SK-N-SH treated with all-trans-retinoic acid at 6 μM for 48 hours (cell line): ENCODE measurements around the gene GRIK4.

Experiments used
- ARNTL ChIP-seq: fragments of 450-650 bp; formaldehyde crosslinking; IDR thresholded peaks from 2 replicates; pipeline ENCODE4 v1.5.0; 2020; ENCODE audit warnings: low read depth, mild to moderate bottlenecking, moderate library complexity, borderline replicate concordance
- ESRRG ChIP-seq: fragments of 250-450 bp; sonication (Bioruptor Pico); IDR thresholded peaks from 2 replicates; pipeline ENCODE4 v1.6.1; 2021; ENCODE audit warnings: mild to moderate bottlenecking
- GLIS3 ChIP-seq: fragments of 250-450 bp; sonication (Bioruptor Pico); IDR thresholded peaks from 2 replicates; pipeline ENCODE4 v1.5.0; 2020; ENCODE audit warnings: mild to moderate bottlenecking, moderate library complexity
- RARB ChIP-seq: fragments of 250-450 bp; sonication (Bioruptor Pico); IDR thresholded peaks from 2 replicates; pipeline ENCODE4 v1.8.0; 2021; ENCODE audit warnings: mild to moderate bottlenecking, moderate library complexity
- TCF4 ChIP-seq: fragments of 250-450 bp; sonication (Bioruptor Pico); IDR thresholded peaks from 2 replicates; pipeline ENCODE4 v1.8.0; 2021; ENCODE audit warnings: mild to moderate bottlenecking, moderate library complexity, borderline replicate concordance
- TOX ChIP-seq: fragments of 250-450 bp; sonication (Bioruptor Pico); IDR thresholded peaks from 2 replicates; pipeline ENCODE4 v1.8.0; 2021; ENCODE audit warnings: mild to moderate bottlenecking, moderate library complexity, borderline replicate concordance
- TF ChIP-seq, protein P1 (sequence below): fragments of 250-450 bp; sonication (Bioruptor Pico); IDR thresholded peaks from 2 replicates; pipeline ENCODE4 v1.8.0; 2020; ENCODE audit warnings: mild to moderate bottlenecking, moderate library complexity, borderline replicate concordance
- TF ChIP-seq, protein P2 (sequence below): fragments of 250-450 bp; sonication (Bioruptor Pico); IDR thresholded peaks from 2 replicates; pipeline ENCODE4 v1.5.1; 2020; ENCODE audit warnings: low read depth, mild to moderate bottlenecking, moderate library complexity
- TF ChIP-seq, protein P3 (sequence below): fragments of 250-450 bp; sonication (Bioruptor Pico); IDR thresholded peaks from 2 replicates; pipeline ENCODE4 v1.5.1; 2021; ENCODE audit warnings: mild to moderate bottlenecking, moderate library complexity

DNA sequence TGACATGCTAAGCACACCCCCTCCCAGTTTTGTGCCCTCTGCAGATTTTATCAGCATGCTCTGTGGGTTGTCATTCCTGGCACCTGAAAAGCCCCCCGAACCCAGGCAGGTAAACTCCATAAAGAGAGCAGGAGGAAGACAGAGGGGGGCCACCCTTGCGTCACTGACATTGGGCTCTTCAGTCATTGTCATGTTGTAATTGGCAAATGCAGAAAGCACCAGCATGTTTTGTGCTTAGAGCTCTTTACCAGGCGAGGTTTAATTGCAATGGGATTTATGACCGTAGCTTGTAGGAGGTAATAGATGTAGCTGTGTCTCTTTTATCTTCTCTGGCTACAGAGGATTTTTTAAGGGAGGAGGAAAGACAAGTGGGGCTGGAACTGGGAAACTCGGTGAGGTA is 201.7 kb downstream of the GRIK4 start:
- TF ChIP-seq RARB (CRISPR knock-in tag) (no peak), TOX (CRISPR knock-in tag) (no peak), ARNTL (CRISPR knock-in tag) (no peak), ESRRG (CRISPR knock-in tag) (no peak), GLIS3 (CRISPR knock-in tag) (no peak), TCF4 (no peak)
- TF ChIP-seq, protein P1, sequence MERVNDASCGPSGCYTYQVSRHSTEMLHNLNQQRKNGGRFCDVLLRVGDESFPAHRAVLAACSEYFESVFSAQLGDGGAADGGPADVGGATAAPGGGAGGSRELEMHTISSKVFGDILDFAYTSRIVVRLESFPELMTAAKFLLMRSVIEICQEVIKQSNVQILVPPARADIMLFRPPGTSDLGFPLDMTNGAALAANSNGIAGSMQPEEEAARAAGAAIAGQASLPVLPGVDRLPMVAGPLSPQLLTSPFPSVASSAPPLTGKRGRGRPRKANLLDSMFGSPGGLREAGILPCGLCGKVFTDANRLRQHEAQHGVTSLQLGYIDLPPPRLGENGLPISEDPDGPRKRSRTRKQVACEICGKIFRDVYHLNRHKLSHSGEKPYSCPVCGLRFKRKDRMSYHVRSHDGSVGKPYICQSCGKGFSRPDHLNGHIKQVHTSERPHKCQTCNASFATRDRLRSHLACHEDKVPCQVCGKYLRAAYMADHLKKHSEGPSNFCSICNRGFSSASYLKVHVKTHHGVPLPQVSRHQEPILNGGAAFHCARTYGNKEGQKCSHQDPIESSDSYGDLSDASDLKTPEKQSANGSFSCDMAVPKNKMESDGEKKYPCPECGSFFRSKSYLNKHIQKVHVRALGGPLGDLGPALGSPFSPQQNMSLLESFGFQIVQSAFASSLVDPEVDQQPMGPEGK, result no peak
- TF ChIP-seq, protein P2, sequence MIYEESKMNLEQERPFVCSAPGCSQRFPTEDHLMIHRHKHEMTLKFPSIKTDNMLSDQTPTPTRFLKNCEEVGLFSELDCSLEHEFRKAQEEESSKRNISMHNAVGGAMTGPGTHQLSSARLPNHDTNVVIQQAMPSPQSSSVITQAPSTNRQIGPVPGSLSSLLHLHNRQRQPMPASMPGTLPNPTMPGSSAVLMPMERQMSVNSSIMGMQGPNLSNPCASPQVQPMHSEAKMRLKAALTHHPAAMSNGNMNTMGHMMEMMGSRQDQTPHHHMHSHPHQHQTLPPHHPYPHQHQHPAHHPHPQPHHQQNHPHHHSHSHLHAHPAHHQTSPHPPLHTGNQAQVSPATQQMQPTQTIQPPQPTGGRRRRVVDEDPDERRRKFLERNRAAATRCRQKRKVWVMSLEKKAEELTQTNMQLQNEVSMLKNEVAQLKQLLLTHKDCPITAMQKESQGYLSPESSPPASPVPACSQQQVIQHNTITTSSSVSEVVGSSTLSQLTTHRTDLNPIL (CRISPR knock-in tag), result no peak
- TF ChIP-seq, protein P3, sequence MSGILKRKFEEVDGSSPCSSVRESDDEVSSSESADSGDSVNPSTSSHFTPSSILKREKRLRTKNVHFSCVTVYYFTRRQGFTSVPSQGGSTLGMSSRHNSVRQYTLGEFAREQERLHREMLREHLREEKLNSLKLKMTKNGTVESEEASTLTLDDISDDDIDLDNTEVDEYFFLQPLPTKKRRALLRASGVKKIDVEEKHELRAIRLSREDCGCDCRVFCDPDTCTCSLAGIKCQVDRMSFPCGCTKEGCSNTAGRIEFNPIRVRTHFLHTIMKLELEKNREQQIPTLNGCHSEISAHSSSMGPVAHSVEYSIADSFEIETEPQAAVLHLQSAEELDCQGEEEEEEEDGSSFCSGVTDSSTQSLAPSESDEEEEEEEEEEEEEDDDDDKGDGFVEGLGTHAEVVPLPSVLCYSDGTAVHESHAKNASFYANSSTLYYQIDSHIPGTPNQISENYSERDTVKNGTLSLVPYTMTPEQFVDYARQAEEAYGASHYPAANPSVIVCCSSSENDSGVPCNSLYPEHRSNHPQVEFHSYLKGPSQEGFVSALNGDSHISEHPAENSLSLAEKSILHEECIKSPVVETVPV (CRISPR knock-in tag), result no peak
